ENCODE results near the gene CEACAM8. TPM values are rescaled to one million over a fixed set of nuclear protein-coding genes. Genes with fewer than 3 reads are reported as not detected.

Gene CEACAM8
- total RNA-seq, 4 donors from 2014 or later, result 0.17 TPM; not detected in 3

DNA sequence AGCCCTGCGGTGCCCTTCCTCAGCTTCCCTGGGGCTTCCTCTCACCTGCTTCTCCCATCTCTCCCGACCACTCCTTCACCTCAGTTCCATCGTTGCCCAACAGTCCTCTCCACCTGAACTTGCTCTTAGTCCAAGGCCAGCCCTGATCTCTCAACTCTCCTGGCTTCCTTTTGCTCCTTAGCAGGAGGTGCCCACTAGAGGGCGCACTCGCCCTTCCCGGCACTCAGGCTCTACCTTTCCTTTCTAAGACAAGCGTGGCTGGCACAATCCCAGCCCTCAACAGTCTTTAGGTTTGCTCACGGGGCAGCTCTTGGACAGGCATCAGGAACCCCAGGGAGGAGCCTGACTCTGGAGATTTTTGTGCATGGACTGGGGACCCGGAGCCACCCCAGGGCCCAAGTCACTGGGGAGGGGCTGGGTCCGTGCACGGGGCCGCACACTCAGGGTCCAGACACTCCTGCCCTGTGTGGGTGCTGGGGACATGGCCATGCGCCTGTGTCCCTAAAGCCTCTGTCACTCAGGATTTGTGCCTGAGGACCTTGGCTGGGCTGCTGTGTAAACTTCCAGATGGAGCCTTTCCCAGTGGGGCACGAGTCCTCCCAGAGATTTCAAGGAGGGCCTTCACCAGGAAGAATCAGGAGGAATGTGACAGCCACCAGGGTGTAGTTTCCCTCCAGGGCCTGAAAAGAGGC lies 12.1 kb upstream of the CEACAM8 start:
- peak; percentile 87 for DNase-seq (ENCODE audit: extremely low spot score)
- H3K27me3 ChIP-seq, result peaks cover 0 to 34% (median 4%) of the 10 kb centered on the region in 4 donors
- peaks cover 0 to 12% (median 2%) of the 10 kb centered on the region in 4 donors for H3K9me3 ChIP-seq
- no peak overlapping the region for H3K4me3 ChIP-seq
- H3K4me1 ChIP-seq, result no peaks in the 10 kb centered on the region
- no peaks in the 10 kb centered on the region for H3K36me3 ChIP-seq
- no peak overlapping the region for H3K27ac ChIP-seq (replicated peaks in 1 of 4)
- TF ChIP-seq, protein P1, sequence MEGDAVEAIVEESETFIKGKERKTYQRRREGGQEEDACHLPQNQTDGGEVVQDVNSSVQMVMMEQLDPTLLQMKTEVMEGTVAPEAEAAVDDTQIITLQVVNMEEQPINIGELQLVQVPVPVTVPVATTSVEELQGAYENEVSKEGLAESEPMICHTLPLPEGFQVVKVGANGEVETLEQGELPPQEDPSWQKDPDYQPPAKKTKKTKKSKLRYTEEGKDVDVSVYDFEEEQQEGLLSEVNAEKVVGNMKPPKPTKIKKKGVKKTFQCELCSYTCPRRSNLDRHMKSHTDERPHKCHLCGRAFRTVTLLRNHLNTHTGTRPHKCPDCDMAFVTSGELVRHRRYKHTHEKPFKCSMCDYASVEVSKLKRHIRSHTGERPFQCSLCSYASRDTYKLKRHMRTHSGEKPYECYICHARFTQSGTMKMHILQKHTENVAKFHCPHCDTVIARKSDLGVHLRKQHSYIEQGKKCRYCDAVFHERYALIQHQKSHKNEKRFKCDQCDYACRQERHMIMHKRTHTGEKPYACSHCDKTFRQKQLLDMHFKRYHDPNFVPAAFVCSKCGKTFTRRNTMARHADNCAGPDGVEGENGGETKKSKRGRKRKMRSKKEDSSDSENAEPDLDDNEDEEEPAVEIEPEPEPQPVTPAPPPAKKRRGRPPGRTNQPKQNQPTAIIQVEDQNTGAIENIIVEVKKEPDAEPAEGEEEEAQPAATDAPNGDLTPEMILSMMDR (IDR thresholded peaks at IDR 0.05), result peak in 2 of 3 experiments; percentile 21 to 44
- no peak for TF ChIP-seq POLR2A (IDR thresholded peaks at IDR 0.05; ENCODE audit: low read depth)
- no peak for TF ChIP-seq EP300 (IDR thresholded peaks at IDR 0.05)
- intact Hi-C loops (cut with DNase I), result no loop called here
- WGBS, result 21% methylated on average over 10 of the region's 14 CpGs

DNA sequence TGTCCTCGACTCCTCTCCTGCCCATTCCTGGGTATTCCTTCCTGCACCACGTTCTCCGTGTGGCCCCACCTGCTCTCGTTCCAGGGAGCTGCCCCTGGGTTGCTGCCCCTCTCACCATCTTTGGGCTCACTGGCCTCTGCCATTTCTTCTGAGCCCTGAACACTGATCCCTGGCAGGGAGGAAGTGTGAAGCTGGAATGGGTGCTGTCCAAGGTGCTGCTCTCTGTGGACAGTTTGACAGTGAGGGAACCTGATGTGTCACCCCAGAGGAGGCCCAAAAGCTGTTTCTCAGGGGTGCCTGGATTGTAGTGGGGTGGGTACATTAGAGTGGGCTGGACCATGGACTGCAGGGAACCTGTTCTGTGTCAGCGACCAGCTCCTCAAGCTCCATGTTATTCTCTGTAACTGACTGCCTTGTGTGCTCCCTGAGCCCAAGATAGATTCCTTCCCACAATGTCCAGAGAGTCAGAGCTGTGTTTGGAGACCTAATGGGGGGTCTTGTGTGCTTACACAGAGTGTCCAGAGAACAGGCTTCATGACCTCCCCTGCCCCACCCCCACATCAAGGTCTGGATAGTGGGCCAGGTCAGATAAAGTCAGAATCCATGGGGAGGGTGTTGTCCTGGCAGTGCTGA lies 7.2 kb upstream of the CEACAM8 start:
- H3K4me1 ChIP-seq, result no peaks in the 10 kb centered on the region
- DNase-seq (ENCODE audit: extremely low spot score), result no peak
- peaks cover 0 to 12% (median 2%) of the 10 kb centered on the region in 4 donors for H3K9me3 ChIP-seq
- H3K36me3 ChIP-seq, result no peaks in the 10 kb centered on the region
- no peak overlapping the region for H3K4me3 ChIP-seq
- 33% methylated on average over 5 of the region's 5 CpGs for WGBS
- TF ChIP-seq EP300 (IDR thresholded peaks at IDR 0.05) (no peak), POLR2A (IDR thresholded peaks at IDR 0.05; ENCODE audit: low read depth) (no peak), POLR2AphosphoS5 (IDR thresholded peaks at IDR 0.05) (no peak)
- TF ChIP-seq, protein P1 (IDR thresholded peaks at IDR 0.05), result no peak
- no peak overlapping the region for H3K27ac ChIP-seq (replicated peaks in 1 of 4)
- intact Hi-C loops (cut with DNase I), result no loop called here
- peaks cover 0 to 41% (median 4%) of the 10 kb centered on the region in 4 donors for H3K27me3 ChIP-seq

DNA sequence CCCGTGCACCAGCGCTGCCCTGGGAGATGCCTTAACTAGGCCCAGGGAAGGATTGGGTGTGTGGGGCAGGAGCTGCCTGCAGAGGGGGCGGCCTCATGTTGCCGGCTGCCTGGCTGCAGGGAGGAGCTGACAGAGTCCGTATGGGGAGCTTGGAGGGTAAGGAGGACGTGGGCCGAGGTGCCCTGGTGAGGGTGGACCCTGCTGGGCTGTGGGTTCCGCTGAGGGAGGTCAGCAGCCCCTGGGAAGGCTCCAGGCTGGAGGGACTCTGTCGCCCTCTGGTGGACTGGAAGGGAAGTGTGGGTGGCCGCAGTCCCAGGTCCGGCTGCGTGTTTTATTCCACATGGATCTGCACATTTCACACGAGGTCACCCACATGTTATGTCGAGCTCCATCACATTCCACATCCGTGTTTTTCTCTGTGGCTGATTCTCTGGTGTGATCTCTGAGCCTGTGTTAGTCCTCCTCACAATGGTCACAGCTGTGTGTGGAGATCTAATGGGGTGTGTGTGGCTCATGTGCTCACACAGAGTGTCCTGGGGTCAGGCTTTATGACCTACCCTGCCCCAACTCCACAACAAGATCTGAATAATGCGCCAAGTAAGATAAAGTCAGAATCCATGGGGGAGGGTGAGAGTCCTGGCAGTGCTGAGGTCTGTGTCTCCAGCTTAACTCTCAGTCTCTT lies 1.8 kb upstream of the CEACAM8 start:
- intact Hi-C loops (cut with DNase I), result no loop called here

DNA sequence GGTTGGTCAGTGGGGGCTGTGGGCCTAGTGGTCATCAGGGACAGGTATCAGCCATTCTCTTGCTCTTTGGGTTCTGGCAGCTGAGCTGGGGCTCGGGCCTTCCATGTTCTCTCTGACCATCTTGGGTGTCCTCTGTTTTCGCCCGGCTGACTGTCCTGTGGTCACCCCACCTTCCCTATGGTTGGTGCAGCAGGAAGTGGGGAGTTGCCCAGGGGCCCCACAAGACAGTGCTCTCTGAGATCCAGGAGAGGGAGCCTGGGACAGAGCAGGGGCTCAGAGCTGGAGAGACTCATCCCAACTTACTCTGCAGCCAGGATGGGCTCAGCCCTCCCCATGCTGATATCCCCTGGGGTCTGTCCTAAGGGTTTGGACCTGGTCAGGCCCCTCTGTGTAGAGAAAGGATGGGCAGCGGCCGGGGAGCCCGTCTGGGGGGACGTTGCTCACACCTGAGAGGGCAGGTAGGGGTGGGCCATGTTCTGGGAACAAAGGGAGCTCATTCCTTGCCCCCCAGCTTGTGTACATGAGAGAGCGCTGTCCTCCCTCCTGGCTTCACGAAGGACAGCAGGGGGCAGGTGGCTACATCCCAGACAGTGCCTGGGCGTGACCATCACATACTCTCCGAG lies 937 bp upstream of the CEACAM8 start:
- Histone ChIP-seq H3K9me3 (no peaks in the 10 kb centered on the region), H3K27ac (replicated peaks in 1 of 4) (no peak overlapping the region), H3K4me1 (no peaks in the 10 kb centered on the region), H3K4me3 (no peak overlapping the region), H3K27me3 (peaks cover 0 to 12% (median 0%) of the 10 kb centered on the region in 4 donors), H3K36me3 (no peaks in the 10 kb centered on the region)
- 83% methylated on average over 10 of the region's 11 CpGs for WGBS
- no peak for DNase-seq (ENCODE audit: extremely low spot score)
- no peak for TF ChIP-seq EP300 (IDR thresholded peaks at IDR 0.05)
- TF ChIP-seq, protein P1 (IDR thresholded peaks at IDR 0.05), result no peak
- TF ChIP-seq POLR2AphosphoS5 (IDR thresholded peaks at IDR 0.05), result no peak
- no peak for TF ChIP-seq POLR2A (IDR thresholded peaks at IDR 0.05; ENCODE audit: low read depth)
- intact Hi-C loops (cut with DNase I), result no loop called here

More for the DNA sequence above, 1.8 kb upstream of the CEACAM8 start:
- H3K36me3 ChIP-seq, result no peaks in the 10 kb centered on the region
- TF ChIP-seq, protein P1 (IDR thresholded peaks at IDR 0.05), result peak; percentile 57 to 93 (median 80)
- no peak for TF ChIP-seq POLR2A (IDR thresholded peaks at IDR 0.05; ENCODE audit: low read depth)
- no peaks in the 10 kb centered on the region for H3K4me1 ChIP-seq
- no peak overlapping the region for H3K27ac ChIP-seq (replicated peaks in 1 of 4)
- H3K9me3 ChIP-seq, result no peaks in the 10 kb centered on the region
- no peak for DNase-seq (ENCODE audit: extremely low spot score)
- H3K27me3 ChIP-seq, result peaks cover 0 to 17% (median 0%) of the 10 kb centered on the region in 4 donors
- 20% methylated on average over 14 of the region's 16 CpGs for WGBS
- H3K4me3 ChIP-seq, result no peak overlapping the region
